H1 (cell line): ENCODE results near the gene CBFA2T2. TPM values are rescaled to one million over a fixed set of nuclear protein-coding genes. Genes with fewer than 3 reads are reported as not detected.

Source experiments
- CTCF ChIA-PET: fragments of 300-600 bp; sonication (Branson Sonifier 250); formaldehyde crosslinking; loops from one replicate; lab custom pipeline; 2021; ENCODE audit not compliant: partially characterized antibody; lab: Charles Lee
- POLR2A ChIA-PET: fragments of 300-600 bp; sonication (Branson Sonifier 250); formaldehyde crosslinking; loops from one replicate; lab custom pipeline; 2021; ENCODE audit warnings: inconsistent platforms; ENCODE audit not compliant: partially characterized antibody; lab: Charles Lee
- DNase-seq, 2 experiments: peaks; one replicate each; pipeline versions ENCODE4 v3.0.0 to v3.0.0-alpha.2; 2010 to 2022; ENCODE audit warnings: low spot score in 2 of 2, low read depth in 1 of 2, mixed read lengths in 1 of 2
- FAIRE-seq: peaks from 2 replicates; lab custom pipeline; 2011; peaks lifted over from hg19 to GRCh38; lab: Jason Lieb, UNC
- H2AFZ ChIP-seq: 2 replicates; pipeline ENCODE4 v1.8.1; 2012; ENCODE audit warnings: low read length, inconsistent platforms
- H2AK5ac ChIP-seq: 2 replicates; pipeline ENCODE4 v1.6.1; 2013; ENCODE audit warnings: low read depth, low read length
- H2BK120ac ChIP-seq: replicated peaks from 2 replicates; pipeline ENCODE3; 2013; ENCODE audit warnings: low read depth, low read length, inconsistent platforms
- H2BK12ac ChIP-seq: 2 replicates; pipeline ENCODE4 v1.6.1; 2013; ENCODE audit warnings: low read depth, low read length
- H2BK15ac ChIP-seq: 2 replicates; pipeline ENCODE4 v1.6.1; 2013; ENCODE audit warnings: low read length
- H2BK20ac ChIP-seq: 2 replicates; pipeline ENCODE4 v1.6.1; 2013; ENCODE audit warnings: low read length
- H2BK5ac ChIP-seq: 2 replicates; pipeline ENCODE4 v1.6.1; 2013; ENCODE audit warnings: low read depth, low read length
- H3K14ac ChIP-seq: 2 replicates; pipeline ENCODE4 v1.6.1; 2013; ENCODE audit warnings: inconsistent platforms; ENCODE audit not compliant: insufficient read length
- H3K18ac ChIP-seq: 2 replicates; pipeline ENCODE4 v1.6.1; 2013; ENCODE audit warnings: low read length; ENCODE audit errors: extremely low read depth
- H3K23ac ChIP-seq: 2 replicates; pipeline ENCODE4 v1.6.1; 2013; ENCODE audit warnings: inconsistent platforms; ENCODE audit not compliant: insufficient read length
- H3K23me2 ChIP-seq: 2 replicates; pipeline ENCODE4 v1.6.1; 2013; ENCODE audit warnings: low read depth, low read length
- H3K27ac ChIP-seq: 2 replicates; pipeline ENCODE4 v1.6.1; 2011; ENCODE audit warnings: low read depth, low read length, inconsistent platforms
- H3K27me3 ChIP-seq, 4 experiments: replicated peaks in 1 of 4; 1 replicate in 1 of 4; 2 replicates in 3 of 4; pipeline versions ENCODE4 v1.6.1 to v1.8.1; 2011 to 2013; ENCODE audit warnings: low read length in 3 of 4, mild to moderate bottlenecking in 3 of 4, inconsistent platforms in 2 of 4, mixed read lengths in 2 of 4, moderate library complexity in 1 of 4; ENCODE audit not compliant: control insufficient read depth in 3 of 4, insufficient read depth in 3 of 4; ENCODE audit errors: extremely low read depth in 1 of 4
- H3K36me3 ChIP-seq, 4 experiments: 2 replicates each; pipeline versions ENCODE4 v1.6.1 to v1.8.1; 2011 to 2013; ENCODE audit warnings: mild to moderate bottlenecking in 4 of 4, low read length in 3 of 4, moderate library complexity in 2 of 4, control low read depth in 1 of 4, inconsistent platforms in 1 of 4; ENCODE audit not compliant: insufficient read depth in 4 of 4, control insufficient read depth in 2 of 4
- H3K4ac ChIP-seq: replicated peaks from 2 replicates; pipeline ENCODE3; 2013; ENCODE audit warnings: low read length, low read depth, mixed read lengths, inconsistent platforms; ENCODE audit not compliant: insufficient read length
- H3K4me1 ChIP-seq, 4 experiments: replicated peaks in 1 of 4; 1 replicate in 1 of 4; 2 replicates in 3 of 4; pipeline versions ENCODE4 v1.6.1 to v1.8.1; 2011 to 2013; ENCODE audit warnings: low read length in 3 of 4, inconsistent platforms in 2 of 4, mixed read lengths in 1 of 4; ENCODE audit not compliant: insufficient read depth in 4 of 4, control insufficient read depth in 3 of 4
- H3K4me2 ChIP-seq, 2 experiments: 2 replicates each; pipeline versions ENCODE4 v1.6.1 to v1.8.1; 2011 to 2013; ENCODE audit warnings: low read depth in 2 of 2, low read length in 2 of 2, control low read depth in 1 of 2, inconsistent platforms in 1 of 2, mild to moderate bottlenecking in 1 of 2; ENCODE audit not compliant: insufficient read depth in 1 of 2
- H3K4me3 ChIP-seq, 4 experiments: fragments of 200-600, 300-600 bp in 1 of 4; sonication (generic), shearing (Covaris generic), sonication (Bioruptor Twin) in 1 of 4; 2 replicates each; pipeline versions ENCODE4 v1.5.1 to v1.8.1; 2011 to 2016; ENCODE audit warnings: low read length in 4 of 4, low read depth in 3 of 4, control low read depth in 2 of 4, inconsistent platforms in 2 of 4, mild to moderate bottlenecking in 2 of 4, mixed read lengths in 1 of 4, moderate library complexity in 1 of 4; ENCODE audit not compliant: insufficient read depth in 2 of 4; ENCODE audit errors: extremely low read depth in 1 of 4
- H3K56ac ChIP-seq: replicated peaks from 2 replicates; pipeline ENCODE3; 2013; ENCODE audit warnings: low read depth, mild to moderate bottlenecking, mixed read lengths, low read length, inconsistent platforms; ENCODE audit not compliant: insufficient read length
- H3K79me1 ChIP-seq: 2 replicates; pipeline ENCODE4 v1.6.1; 2013; ENCODE audit warnings: low read depth, low read length, control low read depth
- H3K79me2 ChIP-seq, 2 experiments: 2 replicates each; pipeline versions ENCODE4 v1.6.1 to v1.8.1; 2012 to 2013; ENCODE audit warnings: low read length in 2 of 2, mild to moderate bottlenecking in 2 of 2, inconsistent platforms in 1 of 2; ENCODE audit not compliant: insufficient read depth in 2 of 2, control insufficient read depth in 1 of 2
- H3K9ac ChIP-seq, 4 experiments: replicated peaks in 1 of 4; 1 replicate in 1 of 4; 2 replicates in 3 of 4; pipeline versions ENCODE4 v1.6.1 to v1.8.1; 2011 to 2013; ENCODE audit warnings: low read depth in 3 of 4, low read length in 3 of 4, control low read depth in 2 of 4, mild to moderate bottlenecking in 2 of 4, moderate library complexity in 2 of 4, inconsistent platforms in 1 of 4; ENCODE audit errors: extremely low read depth in 1 of 4
- H3K9me3 ChIP-seq, 2 experiments: 2 replicates each; pipeline versions ENCODE4 v1.6.1 to v1.8.1; 2012 to 2013; ENCODE audit warnings: mild to moderate bottlenecking in 2 of 2, moderate library complexity in 2 of 2, control low read depth in 1 of 2, inconsistent platforms in 1 of 2, low read depth in 1 of 2, low read length in 1 of 2, mixed read lengths in 1 of 2; ENCODE audit not compliant: insufficient read depth in 2 of 2
- H4K20me1 ChIP-seq, 2 experiments: replicated peaks in 1 of 2; 2 replicates each; pipeline versions ENCODE3 to v1.8.1; 2011 to 2013; ENCODE audit warnings: inconsistent platforms in 2 of 2, low read length in 2 of 2, mild to moderate bottlenecking in 1 of 2; ENCODE audit not compliant: insufficient read depth in 2 of 2, control insufficient read depth in 1 of 2
- H4K5ac ChIP-seq: 2 replicates; pipeline ENCODE4 v1.6.1; 2013; ENCODE audit warnings: low read length, low read depth, mixed read lengths, inconsistent platforms; ENCODE audit not compliant: insufficient read length
- H4K8ac ChIP-seq: 2 replicates; pipeline ENCODE4 v1.8.0; 2013; ENCODE audit warnings: mild to moderate bottlenecking, moderate library complexity, low read length, inconsistent platforms; ENCODE audit not compliant: insufficient read depth; ENCODE audit errors: extremely low read depth
- H4K91ac ChIP-seq: replicated peaks from 2 replicates; pipeline ENCODE3; 2013; ENCODE audit warnings: low read length, mixed read lengths, inconsistent platforms; ENCODE audit not compliant: insufficient read length
- ATF2 ChIP-seq: IDR thresholded peaks from 2 replicates; pipeline ENCODE4 v1.6.1; 2012; ENCODE audit warnings: low read length, inconsistent platforms
- BACH1 ChIP-seq: IDR thresholded peaks from 2 replicates; pipeline ENCODE4 v1.6.1; 2012; ENCODE audit warnings: low read length, improper control_type of control experiment
- BCL11A ChIP-seq, 2 experiments: IDR thresholded peaks; one replicate each; pipeline ENCODE4 v1.6.1; 2011; ENCODE audit warnings: low read depth in 2 of 2, low read length in 2 of 2, mild to moderate bottlenecking in 2 of 2
- CBX8 ChIP-seq: fragments of 300-800, 300-1000 bp; sonication (generic); IDR thresholded peaks from 2 replicates; pipeline ENCODE4 v1.7.1; 2016; ENCODE audit warnings: low read depth, low read length, borderline replicate concordance
- CHD1 ChIP-seq: IDR thresholded peaks from 2 replicates; pipeline ENCODE4 v1.6.1; 2012; ENCODE audit warnings: low read depth, low read length, improper control_type of control experiment
- EZH2 ChIP-seq: fragments of 200-600 bp; sonication (generic); IDR thresholded peaks from 2 replicates; pipeline ENCODE4 v1.7.1; 2012; ENCODE audit warnings: low read depth, mild to moderate bottlenecking, moderate library complexity, low read length, inconsistent platforms; ENCODE audit not compliant: severe bottlenecking
- GABPA ChIP-seq: IDR thresholded peaks from 2 replicates; pipeline ENCODE4 v1.6.1; 2011; ENCODE audit warnings: mild to moderate bottlenecking, low read length, moderate library complexity, borderline replicate concordance; ENCODE audit not compliant: insufficient read depth
- JUND ChIP-seq: IDR thresholded peaks from 2 replicates; pipeline ENCODE4 v1.6.1; 2011; ENCODE audit warnings: mild to moderate bottlenecking, improper control_type of control experiment, low read length
- POLR2A ChIP-seq, 2 experiments: IDR thresholded peaks; 1 replicate in 1 of 2; 2 replicates in 1 of 2; pipeline ENCODE4 v1.6.1; 2011; ENCODE audit warnings: low read depth in 2 of 2, low read length in 2 of 2, mild to moderate bottlenecking in 2 of 2; ENCODE audit errors: control extremely low read depth in 1 of 2
- RXRA ChIP-seq: IDR thresholded peaks from 2 replicates; pipeline ENCODE4 v1.6.1; 2011; ENCODE audit warnings: low read depth, mild to moderate bottlenecking, low read length, moderate library complexity; ENCODE audit not compliant: insufficient read depth
- TBP ChIP-seq: IDR thresholded peaks from 2 replicates; pipeline ENCODE4 v1.6.1; 2011; ENCODE audit warnings: low read depth, low read length, improper control_type of control experiment
- USF2 ChIP-seq: IDR thresholded peaks from 2 replicates; pipeline ENCODE4 v1.6.1; 2011; ENCODE audit warnings: low read length, improper control_type of control experiment
- WGBS, 2 experiments: shearing (Covaris generic) in 1 of 2; methylation state at CpG; one replicate each; pipeline versions ENCODE4 v1.1.6 to v1.1.7; 2013 to 2015; ENCODE audit warnings: low lambda C conversion rate in 2 of 2, mixed read lengths in 2 of 2, inconsistent platforms in 1 of 2, low coverage in 1 of 2, missing lambda C conversion rate in 1 of 2; ENCODE audit not compliant: insufficient replicate concordance in 2 of 2, insufficient coverage in 1 of 2, insufficient read length in 1 of 2; ENCODE audit errors: extremely low coverage in 1 of 2, missing lambda C conversion rate in 1 of 2; 5-methylcytosine and 5-hydroxymethylcytosine counted together
- polyA plus RNA-seq, 7 experiments: library from polyadenylated mRNA; depleted of rRNA in 3 of 7; stranded (reverse) in 5 of 7; unstranded in 2 of 7; fragments of >200 nt in 5 of 7; fragments of 200-250 nt in 2 of 7; gene quantifications; 1 replicate in 5 of 7; 2 replicates in 1 of 7; 4 replicates in 1 of 7; pipeline versions ENCODE4 v1.2.1 to v1.2.3, GENCODE V29; 2011 to 2013; ENCODE audit warnings: missing spikeins in 2 of 7, mixed read lengths in 2 of 7
- total RNA-seq: library from RNA; stranded (reverse); fragmentation: NEBNext Ultra II Directional; extraction: Animal tissue kit (Norgen Biotek cat#: 25700); gene quantifications from 2 replicates; pipeline ENCODE4 v1.2.1, GENCODE V29; 2021

CBFA2T2 gene
- total and polyA plus RNA-seq, 2 of the 8 experiments (the other 6 are each of a cell fraction or from before 2014, with no cell fraction given) = 11.6 to 12.9 TPM

GRCh38 chr20:33555755-33556154 lies 65.9 kb downstream of the CBFA2T2 start:
- no peaks in the 10 kb centered on the region for H3K79me2 ChIP-seq
- no peaks in the 10 kb centered on the region; the same call in 1 of the 2 replicates for H3K79me1 ChIP-seq
- DNase-seq (no peak), FAIRE-seq (no peak)
- no peak overlapping the region for H2AK5ac ChIP-seq
- no peak overlapping the region for H3K4me2 ChIP-seq
- no peak overlapping the region for H2BK5ac ChIP-seq
- H3K4ac ChIP-seq = no peak overlapping the region
- H4K5ac ChIP-seq = no peak overlapping the region
- ChIA-PET POLR2A (no interaction called here), CTCF (no interaction called here)
- no peak overlapping the region for H3K56ac ChIP-seq
- no peaks in the 10 kb centered on the region; a peak in 1 of 7 replicates for H3K4me1 ChIP-seq
- no peak overlapping the region for H2BK20ac ChIP-seq
- 92% methylated on average over 3 of the region's 3 CpGs; no CpG with 5 or more reads in 1 of the 2 experiments for WGBS, 2 experiments
- H3K14ac ChIP-seq = no peak overlapping the region
- no peak overlapping the region for H4K8ac ChIP-seq
- H4K91ac ChIP-seq = no peak overlapping the region
- H3K9me3 ChIP-seq = no peaks in the 10 kb centered on the region
- no peak overlapping the region for H2BK120ac ChIP-seq
- no peak overlapping the region for H2BK15ac ChIP-seq
- no peaks in the 10 kb centered on the region for H3K36me3 ChIP-seq
- no peak overlapping the region for H2AFZ ChIP-seq
- H3K27ac ChIP-seq = no peak overlapping the region
- no peak overlapping the region for H2BK12ac ChIP-seq
- no peaks in the 10 kb centered on the region for H3K27me3 ChIP-seq
- no peak overlapping the region for H3K23ac ChIP-seq
- H3K4me3 ChIP-seq = no peak overlapping the region
- peaks cover 0 to 2% of the 10 kb centered on the region in 2 experiments for H4K20me1 ChIP-seq
- H3K18ac ChIP-seq = no peak overlapping the region
- H3K9ac ChIP-seq = no peak overlapping the region
- no peaks in the 10 kb centered on the region for H3K23me2 ChIP-seq
- no peak for TF ChIP-seq RXRA
- no peak for TF ChIP-seq JUND
- TF ChIP-seq GABPA = no peak
- no peak for TF ChIP-seq CBX8
- TF ChIP-seq EZH2 = no peak
- TF ChIP-seq ATF2 = no peak
- TF ChIP-seq USF2 = no peak
- no peak for TF ChIP-seq CHD1
- no peak for TF ChIP-seq POLR2A (IDR thresholded peaks at IDR 0.05; ENCODE audit: control extremely low read depth in 1 of 2, low read depth in 2 of 2, low read length in 2 of 2)
- no peak for TF ChIP-seq BCL11A (IDR thresholded peaks at IDR 0.05; ENCODE audit: low read depth in 2 of 2, low read length in 2 of 2)
- TF ChIP-seq TBP = no peak
- no peak for TF ChIP-seq BACH1
